Prostate gland (tissue), 2 donors: ENCODE measurements around the gene HOXA7. TPM values are rescaled to one million over a fixed set of nuclear protein-coding genes. Genes with fewer than 3 reads are reported as not detected.

ENCODE experiments used
- DNase-seq: peaks from one replicate; pipeline ENCODE4 v3.0.0-alpha.2; 2019; ENCODE audit warnings: low spot score
- H3K27ac ChIP-seq, 2 donors: fragments of 200-600 bp; sonication (generic); 2 replicates each; pipeline ENCODE4 v1.5.1; 2017 to 2019
- H3K27me3 ChIP-seq: fragments of 200-600 bp; sonication (generic); replicated peaks from 2 replicates; pipeline ENCODE4 v1.5.1; 2019; ENCODE audit not compliant: insufficient read depth
- H3K36me3 ChIP-seq, 2 donors: fragments of 200-600 bp; sonication (generic); 1 replicate in 1 of 2; 2 replicates in 1 of 2; pipeline versions ENCODE4 v1.5.1 to v1.8.1; 2017 to 2019
- H3K4me1 ChIP-seq: fragments of 200-600 bp; sonication (generic); replicated peaks from 2 replicates; pipeline ENCODE4 v1.5.1; 2019
- H3K4me3 ChIP-seq, 2 donors: fragments of 200-600 bp; sonication (generic); 2 replicates each; pipeline ENCODE4 v1.5.1; 2017 to 2019
- H3K9me3 ChIP-seq: fragments of 200-600 bp; sonication (generic); 2 replicates; pipeline ENCODE4 v1.5.1; 2017
- CTCF ChIP-seq, 4 experiments: fragments of 200-600 bp in 2 of 4; fragments of 450-650 bp in 2 of 4; sonication (generic) in 2 of 4; IDR thresholded peaks; 1 replicate in 3 of 4; 2 replicates in 1 of 4; pipeline ENCODE4 v1.5.1; 2016 to 2019; ENCODE audit warnings: antibody characterized with exemption in 4 of 4, mild to moderate bottlenecking in 2 of 4, moderate library complexity in 2 of 4
- POLR2A ChIP-seq: fragments of 450-650 bp; IDR thresholded peaks from one replicate; pipeline ENCODE4 v1.6.1; 2016; ENCODE audit warnings: antibody characterized with exemption, mild to moderate bottlenecking
- POLR2AphosphoS5 ChIP-seq: sonication (generic); formaldehyde crosslinking; IDR thresholded peaks from one replicate; pipeline ENCODE4 v1.6.1; 2017; ENCODE audit warnings: antibody characterized with exemption
- WGBS: methylation state at CpG from one replicate; pipeline ENCODE4 v1.1.5; 2018; 5-methylcytosine and 5-hydroxymethylcytosine counted together
- intact Hi-C: fragments of 100-400 bp; cut with DNase I; formaldehyde crosslinking; loops from one replicate; pipeline ENCODE4 v1.14.2; 2022
- total RNA-seq, 2 donors: library from RNA; depleted of rRNA; stranded (reverse); fragments of >200 nt; gene quantifications; one replicate each; pipeline ENCODE4 v1.1.0, GENCODE V29; 2016

HOXA7 gene
- total RNA-seq, 2 donors from 2014 or later: 2.2 to 4.6 TPM

- TF ChIP-seq POLR2A: no peak
- no peak for TF ChIP-seq POLR2AphosphoS5
- TF ChIP-seq CTCF (IDR thresholded peaks at IDR 0.05): no peak
- intact Hi-C loops: no loop called here
- DNase-seq: no peak
- Histone ChIP-seq H3K27ac (no peak overlapping the region), H3K27me3 (no peaks in the 10 kb centered on the region), H3K9me3 (no peaks in the 10 kb centered on the region), H3K4me1 (no peaks in the 10 kb centered on the region), H3K36me3 (no peaks in the 10 kb centered on the region), H3K4me3 (no peak overlapping the region)
- WGBS: 86% methylated on average over 19 of the region's 19 CpGs
These were observed 38.5 kb downstream of the HOXA7 start for GRCh38 chr7:27117887-27118491.

- intact Hi-C loops: no loop called here
- TF ChIP-seq POLR2AphosphoS5 (no peak), POLR2A (no peak), CTCF (IDR thresholded peaks at IDR 0.05) (no peak)
- no peak for DNase-seq
- Histone ChIP-seq H3K4me1 (no peaks in the 10 kb centered on the region), H3K27me3 (no peaks in the 10 kb centered on the region), H3K4me3 (no peak overlapping the region), H3K9me3 (no peaks in the 10 kb centered on the region), H3K27ac (no peak overlapping the region), H3K36me3 (no peaks in the 10 kb centered on the region)
- 83% methylated on average over 12 of the region's 12 CpGs for WGBS
These were observed 39.3 kb downstream of the HOXA7 start for GRCh38 chr7:27116962-27117886.

GRCh38 chr7:27116031-27116961 is 40.2 kb downstream of the HOXA7 start:
- Histone ChIP-seq H3K27me3 (no peaks in the 10 kb centered on the region), H3K4me1 (no peaks in the 10 kb centered on the region)
- DNase-seq: no peak

More at GRCh38 chr7:27116031-27116961, 40.2 kb downstream of the HOXA7 start:
- Histone ChIP-seq H3K9me3 (no peaks in the 10 kb centered on the region), H3K36me3 (no peaks in the 10 kb centered on the region), H3K27ac (peak overlapping the region; percentile 64 to 71), H3K4me3 (peak overlapping the region; percentile 6 to 30)
- 52% methylated on average over 20 of the region's 20 CpGs for WGBS
- intact Hi-C loops: no loop called here
- no peak for TF ChIP-seq POLR2A
- TF ChIP-seq CTCF (IDR thresholded peaks at IDR 0.05): no peak
- TF ChIP-seq POLR2AphosphoS5: no peak
